Measurements from ENCODE around the gene PRRG4. TPM values are rescaled to one million over a fixed set of nuclear protein-coding genes. Genes with fewer than 3 reads are reported as not detected.

Gene PRRG4
- polyA plus RNA-seq, 1 donor (not counting 4 experiments of a cell fraction or from before 2014, with no cell fraction given) = 10.0 TPM

DNA sequence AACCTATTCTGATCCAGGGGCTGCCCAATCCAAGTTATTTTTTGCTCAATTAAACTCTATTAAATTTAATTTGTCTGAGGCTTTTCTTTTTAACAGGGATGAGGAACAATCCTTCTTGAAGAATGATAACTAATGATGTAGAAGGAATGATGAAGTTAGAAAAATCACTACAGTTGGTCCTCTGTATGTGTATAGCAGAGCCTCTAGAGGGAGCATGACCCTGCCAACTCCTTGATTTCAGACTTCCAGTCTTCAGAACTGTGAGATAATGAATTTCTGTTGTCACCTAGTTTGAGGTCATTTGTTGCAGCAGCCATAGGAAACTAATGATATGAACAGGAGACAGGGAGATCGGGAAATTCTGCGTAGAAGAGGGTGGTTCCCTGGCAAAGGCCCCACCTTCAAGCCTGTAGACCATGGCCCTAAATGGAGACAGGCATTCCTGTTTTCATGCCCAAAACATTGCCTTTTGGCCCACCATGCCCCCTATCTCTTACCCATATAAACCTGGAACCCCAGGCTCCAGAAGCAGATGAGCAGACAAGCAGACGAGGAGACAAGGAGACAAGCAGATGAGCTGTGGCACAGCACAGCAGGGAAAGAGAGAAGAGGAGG lies 55.1 kb downstream of the PRRG4 start:
- no peak for FAIRE-seq

DNA sequence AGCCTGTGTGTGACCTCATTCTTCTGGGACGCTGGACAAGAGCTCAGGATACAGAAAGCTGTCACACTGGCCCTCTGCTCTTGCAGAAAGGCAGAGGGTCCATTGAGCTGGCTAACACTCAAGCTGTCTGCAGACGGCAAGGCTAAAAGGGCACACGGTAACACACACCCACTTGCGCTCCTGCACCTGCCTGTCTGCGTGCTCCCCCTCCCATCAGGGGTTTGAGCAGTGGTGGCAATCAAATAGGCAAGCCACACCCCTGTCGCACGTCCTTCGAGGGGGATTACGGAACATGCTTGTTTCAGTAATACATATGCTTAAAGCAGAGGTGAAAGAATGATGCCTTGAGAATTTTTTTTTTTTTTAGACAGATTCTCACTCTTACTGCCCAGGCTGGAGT lies 55.8 kb downstream of the PRRG4 start:
- Histone ChIP-seq H3K9me1 (ENCODE audit: control insufficient read depth, extremely low read depth, insufficient read depth, low read length) (no peaks in the 10 kb centered on the region), H4K20me1 (ENCODE audit: control insufficient read depth, extremely low read depth, insufficient read depth, low read length) (no peaks in the 10 kb centered on the region), H3K36me3 (ENCODE audit: control insufficient read depth in 2 of 2, extremely low read depth in 1 of 2, insufficient read depth in 2 of 2, low read length in 2 of 2) (no peaks in the 10 kb centered on the region), H2AFZ (ENCODE audit: control insufficient read depth, low read length) (no peak overlapping the region), H3K4me2 (ENCODE audit: control insufficient read depth, extremely low read depth, insufficient read depth, low read depth, low read length) (no peak overlapping the region), H3K4me1 (ENCODE audit: control insufficient read depth, extremely low read depth, insufficient read depth, low read length) (no peaks in the 10 kb centered on the region), H3K27ac (ENCODE audit: control insufficient read depth, insufficient read depth, low read length) (no peak overlapping the region), H3K4me3 (ENCODE audit: control insufficient read depth in 2 of 3, extremely low read depth in 1 of 3, insufficient read depth in 2 of 3, low read depth in 1 of 3, low read length in 3 of 3) (no peak overlapping the region), H3K27me3 (ENCODE audit: control insufficient read depth, extremely low read depth, insufficient read depth, low read length) (no peaks in the 10 kb centered on the region), H3K9me3 (ENCODE audit: control insufficient read depth, low read depth, low read length) (no peaks in the 10 kb centered on the region), H3K9ac (ENCODE audit: control insufficient read depth, extremely low read depth, insufficient read depth, low read length) (no peak overlapping the region), H3K79me2 (ENCODE audit: control insufficient read depth, insufficient read depth, low read length) (no peaks in the 10 kb centered on the region)
- TF ChIP-seq, protein P1, sequence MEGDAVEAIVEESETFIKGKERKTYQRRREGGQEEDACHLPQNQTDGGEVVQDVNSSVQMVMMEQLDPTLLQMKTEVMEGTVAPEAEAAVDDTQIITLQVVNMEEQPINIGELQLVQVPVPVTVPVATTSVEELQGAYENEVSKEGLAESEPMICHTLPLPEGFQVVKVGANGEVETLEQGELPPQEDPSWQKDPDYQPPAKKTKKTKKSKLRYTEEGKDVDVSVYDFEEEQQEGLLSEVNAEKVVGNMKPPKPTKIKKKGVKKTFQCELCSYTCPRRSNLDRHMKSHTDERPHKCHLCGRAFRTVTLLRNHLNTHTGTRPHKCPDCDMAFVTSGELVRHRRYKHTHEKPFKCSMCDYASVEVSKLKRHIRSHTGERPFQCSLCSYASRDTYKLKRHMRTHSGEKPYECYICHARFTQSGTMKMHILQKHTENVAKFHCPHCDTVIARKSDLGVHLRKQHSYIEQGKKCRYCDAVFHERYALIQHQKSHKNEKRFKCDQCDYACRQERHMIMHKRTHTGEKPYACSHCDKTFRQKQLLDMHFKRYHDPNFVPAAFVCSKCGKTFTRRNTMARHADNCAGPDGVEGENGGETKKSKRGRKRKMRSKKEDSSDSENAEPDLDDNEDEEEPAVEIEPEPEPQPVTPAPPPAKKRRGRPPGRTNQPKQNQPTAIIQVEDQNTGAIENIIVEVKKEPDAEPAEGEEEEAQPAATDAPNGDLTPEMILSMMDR (optimal IDR thresholded peaks at IDR 0.05 in 1 of 3, IDR thresholded peaks at IDR 0.05 in 1 of 3, conservative IDR thresholded peaks at IDR 0.05 in 1 of 3; ENCODE audit: extremely low read depth in 1 of 3, insufficient read depth in 2 of 3, low read length in 3 of 3) = no peak
- TF ChIP-seq EZH2 (IDR thresholded peaks at IDR 0.05; ENCODE audit: low read length) = no peak
- FAIRE-seq = no peak
- no peak for DNase-seq (ENCODE audit: low read depth, low spot score)
- dilution Hi-C loops (cut with MboI; ENCODE audit: extremely low pct_ligation_motif_present, low sequenced_read_pairs) = no loop called here

More for the DNA sequence above, 55.1 kb downstream of the PRRG4 start:
- Histone ChIP-seq H3K36me3 (ENCODE audit: control insufficient read depth in 2 of 2, extremely low read depth in 1 of 2, insufficient read depth in 2 of 2, low read length in 2 of 2) (no peaks in the 10 kb centered on the region), H4K20me1 (ENCODE audit: control insufficient read depth, extremely low read depth, insufficient read depth, low read length) (no peaks in the 10 kb centered on the region), H3K9me1 (ENCODE audit: control insufficient read depth, extremely low read depth, insufficient read depth, low read length) (no peaks in the 10 kb centered on the region), H3K79me2 (ENCODE audit: control insufficient read depth, insufficient read depth, low read length) (no peaks in the 10 kb centered on the region), H3K4me3 (ENCODE audit: control insufficient read depth in 2 of 3, extremely low read depth in 1 of 3, insufficient read depth in 2 of 3, low read depth in 1 of 3, low read length in 3 of 3) (no peak overlapping the region), H3K4me2 (ENCODE audit: control insufficient read depth, extremely low read depth, insufficient read depth, low read depth, low read length) (no peak overlapping the region), H2AFZ (ENCODE audit: control insufficient read depth, low read length) (no peak overlapping the region), H3K4me1 (ENCODE audit: control insufficient read depth, extremely low read depth, insufficient read depth, low read length) (no peaks in the 10 kb centered on the region), H3K9me3 (ENCODE audit: control insufficient read depth, low read depth, low read length) (no peaks in the 10 kb centered on the region), H3K27me3 (ENCODE audit: control insufficient read depth, extremely low read depth, insufficient read depth, low read length) (no peaks in the 10 kb centered on the region), H3K9ac (ENCODE audit: control insufficient read depth, extremely low read depth, insufficient read depth, low read length) (no peak overlapping the region), H3K27ac (ENCODE audit: control insufficient read depth, insufficient read depth, low read length) (no peak overlapping the region)
- no peak for TF ChIP-seq EZH2 (IDR thresholded peaks at IDR 0.05; ENCODE audit: low read length)
- TF ChIP-seq, protein P1 (optimal IDR thresholded peaks at IDR 0.05 in 1 of 3, IDR thresholded peaks at IDR 0.05 in 1 of 3, conservative IDR thresholded peaks at IDR 0.05 in 1 of 3; ENCODE audit: extremely low read depth in 1 of 3, insufficient read depth in 2 of 3, low read length in 3 of 3) = peak; percentile 19 to 57 (median 48)
- dilution Hi-C loops (cut with MboI; ENCODE audit: extremely low pct_ligation_motif_present, low sequenced_read_pairs) = no loop called here
- DNase-seq (ENCODE audit: low read depth, low spot score) = no peak
